Measurements from ENCODE around the gene NPFF. TPM values are rescaled to one million over a fixed set of nuclear protein-coding genes. Genes with fewer than 3 reads are reported as not detected.

Gene NPFF
- total and polyA plus RNA-seq, 2 of the 13 experiments (the other 11 are each of a cell fraction or from before 2014, with no cell fraction given), result not detected

DNA sequence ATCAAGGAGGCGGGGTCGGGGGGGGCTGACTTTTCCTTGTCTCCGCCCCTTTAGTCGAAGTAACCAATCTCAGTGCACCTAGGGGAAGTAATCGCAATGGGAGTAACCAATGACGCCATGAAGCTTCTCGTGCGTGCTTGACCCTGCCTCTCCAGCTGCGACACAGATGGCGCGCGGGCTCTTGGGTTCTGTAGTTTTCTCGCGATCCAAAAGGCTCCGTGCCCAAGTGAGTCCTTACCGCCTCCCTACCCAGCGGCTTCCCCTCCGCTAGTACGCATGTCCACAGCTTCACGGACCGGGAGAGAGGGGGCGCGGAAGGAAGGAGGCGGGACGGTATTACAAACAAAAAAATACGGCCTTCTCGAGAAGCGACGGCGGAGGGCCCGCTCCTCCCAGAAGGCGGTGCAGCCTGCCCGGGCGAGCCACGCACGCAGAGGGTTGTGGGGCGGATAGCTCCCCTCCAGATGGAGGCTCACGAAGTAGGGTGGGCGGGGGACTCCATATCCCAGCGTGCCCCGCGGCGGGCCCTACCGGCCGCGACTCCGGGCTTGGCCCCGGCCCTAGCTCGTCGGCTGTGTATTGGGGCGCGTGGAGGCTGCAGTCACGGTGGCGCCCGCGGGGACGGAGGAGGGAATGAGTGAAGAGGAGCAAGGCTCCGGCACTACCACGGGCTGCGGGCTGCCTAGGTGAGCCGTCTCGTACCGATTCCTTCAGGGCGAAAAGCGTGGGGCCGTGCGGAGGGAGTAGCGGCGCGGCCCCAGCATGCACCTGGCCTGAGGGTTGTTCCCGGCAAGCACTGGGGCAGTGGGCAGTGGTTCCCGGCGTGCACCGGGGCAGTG is 6.3 kb downstream of the NPFF start, which contains the start of gene TARBP2 (continued):
- TF ChIP-seq SMARCC2 (IDR thresholded peaks at IDR 0.05), result no peak
- TF ChIP-seq ZNF432 (CRISPR knock-in tag; IDR thresholded peaks at IDR 0.05; ENCODE audit: borderline replicate concordance), result no peak
- no peak for TF ChIP-seq SOX6 (IDR thresholded peaks at IDR 0.05)
- peak; percentile 47 for TF ChIP-seq SOX6 (CRISPR knock-in tag; IDR thresholded peaks at IDR 0.05)
- TF ChIP-seq HNRNPL (IDR thresholded peaks at IDR 0.05; ENCODE audit: low read depth, low read length), result peak; percentile 43; the same call in 1 of the 2 replicates
- peak; percentile 89 for TF ChIP-seq PHF20 (CRISPR knock-in tag; IDR thresholded peaks at IDR 0.05)
- TF ChIP-seq NFKB2 (CRISPR knock-in tag; IDR thresholded peaks at IDR 0.05; ENCODE audit: borderline replicate concordance), result peak; percentile 81; the same call in 1 of the 2 replicates
- no peak; the same call in 1 of the 2 replicates for TF ChIP-seq GATAD2A (CRISPR knock-in tag; IDR thresholded peaks at IDR 0.05)
- no peak for TF ChIP-seq ZNF282 (IDR thresholded peaks at IDR 0.05; ENCODE audit: partially characterized antibody)
- no peak for TF ChIP-seq ZNF230 (CRISPR knock-in tag; IDR thresholded peaks at IDR 0.05)
- TF ChIP-seq HOXA9 (CRISPR knock-in tag; IDR thresholded peaks at IDR 0.05; ENCODE audit: borderline replicate concordance), result no peak; the same call in 1 of the 2 replicates
- TF ChIP-seq ZNF136 (CRISPR knock-in tag; IDR thresholded peaks at IDR 0.05; ENCODE audit: low read depth), result peak; percentile 86; the same call in 1 of the 2 replicates
- TF ChIP-seq, protein P1, sequence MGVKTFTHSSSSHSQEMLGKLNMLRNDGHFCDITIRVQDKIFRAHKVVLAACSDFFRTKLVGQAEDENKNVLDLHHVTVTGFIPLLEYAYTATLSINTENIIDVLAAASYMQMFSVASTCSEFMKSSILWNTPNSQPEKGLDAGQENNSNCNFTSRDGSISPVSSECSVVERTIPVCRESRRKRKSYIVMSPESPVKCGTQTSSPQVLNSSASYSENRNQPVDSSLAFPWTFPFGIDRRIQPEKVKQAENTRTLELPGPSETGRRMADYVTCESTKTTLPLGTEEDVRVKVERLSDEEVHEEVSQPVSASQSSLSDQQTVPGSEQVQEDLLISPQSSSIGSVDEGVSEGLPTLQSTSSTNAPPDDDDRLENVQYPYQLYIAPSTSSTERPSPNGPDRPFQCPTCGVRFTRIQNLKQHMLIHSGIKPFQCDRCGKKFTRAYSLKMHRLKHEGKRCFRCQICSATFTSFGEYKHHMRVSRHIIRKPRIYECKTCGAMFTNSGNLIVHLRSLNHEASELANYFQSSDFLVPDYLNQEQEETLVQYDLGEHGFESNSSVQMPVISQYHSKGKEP (CRISPR knock-in tag; IDR thresholded peaks at IDR 0.05), result peak; percentile 13; the same call in 1 of the 2 replicates
- peak; percentile 94; the same call in 1 of the 2 replicates for TF ChIP-seq ZNF724P (CRISPR knock-in tag; IDR thresholded peaks at IDR 0.05; ENCODE audit: borderline replicate concordance)
- TF ChIP-seq ZNF543 (CRISPR knock-in tag; IDR thresholded peaks at IDR 0.05), result no peak
- TF ChIP-seq STAG1 (CRISPR knock-in tag; IDR thresholded peaks at IDR 0.05), result no peak; the same call in 1 of the 2 replicates
- TF ChIP-seq KLF9 (CRISPR knock-in tag; IDR thresholded peaks at IDR 0.05; ENCODE audit: low read depth), result no peak
- no peak for TF ChIP-seq ZNF7 (CRISPR knock-in tag; IDR thresholded peaks at IDR 0.05)
- TF ChIP-seq, protein P2, sequence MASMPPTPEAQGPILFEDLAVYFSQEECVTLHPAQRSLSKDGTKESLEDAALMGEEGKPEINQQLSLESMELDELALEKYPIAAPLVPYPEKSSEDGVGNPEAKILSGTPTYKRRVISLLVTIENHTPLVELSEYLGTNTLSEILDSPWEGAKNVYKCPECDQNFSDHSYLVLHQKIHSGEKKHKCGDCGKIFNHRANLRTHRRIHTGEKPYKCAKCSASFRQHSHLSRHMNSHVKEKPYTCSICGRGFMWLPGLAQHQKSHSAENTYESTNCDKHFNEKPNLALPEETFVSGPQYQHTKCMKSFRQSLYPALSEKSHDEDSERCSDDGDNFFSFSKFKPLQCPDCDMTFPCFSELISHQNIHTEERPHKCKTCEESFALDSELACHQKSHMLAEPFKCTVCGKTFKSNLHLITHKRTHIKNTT (CRISPR knock-in tag; IDR thresholded peaks at IDR 0.05), result peak; percentile 95; the same call in 1 of the 2 replicates
- no peak for TF ChIP-seq RBM22 (optimal IDR thresholded peaks at IDR 0.05; ENCODE audit: low read length)
- TF ChIP-seq, protein P3, sequence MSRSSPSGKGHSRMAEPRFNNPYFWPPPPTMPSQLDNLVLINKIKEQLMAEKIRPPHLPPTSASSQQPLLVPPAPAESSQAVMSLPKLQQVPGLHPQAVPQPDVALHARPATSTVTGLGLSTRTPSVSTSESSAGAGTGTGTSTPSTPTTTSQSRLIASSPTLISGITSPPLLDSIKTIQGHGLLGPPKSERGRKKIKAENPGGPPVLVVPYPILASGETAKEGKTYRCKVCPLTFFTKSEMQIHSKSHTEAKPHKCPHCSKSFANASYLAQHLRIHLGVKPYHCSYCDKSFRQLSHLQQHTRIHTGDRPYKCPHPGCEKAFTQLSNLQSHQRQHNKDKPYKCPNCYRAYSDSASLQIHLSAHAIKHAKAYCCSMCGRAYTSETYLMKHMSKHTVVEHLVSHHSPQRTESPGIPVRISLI (CRISPR knock-in tag; IDR thresholded peaks at IDR 0.05; ENCODE audit: borderline replicate concordance), result no peak
- peak; percentile 90; the same call in 1 of the 2 replicates for TF ChIP-seq SPEN (CRISPR knock-in tag; IDR thresholded peaks at IDR 0.05; ENCODE audit: low read depth)
- TF ChIP-seq ZNF510 (CRISPR knock-in tag; IDR thresholded peaks at IDR 0.05; ENCODE audit: low read depth), result no peak
- TF ChIP-seq, protein P4, sequence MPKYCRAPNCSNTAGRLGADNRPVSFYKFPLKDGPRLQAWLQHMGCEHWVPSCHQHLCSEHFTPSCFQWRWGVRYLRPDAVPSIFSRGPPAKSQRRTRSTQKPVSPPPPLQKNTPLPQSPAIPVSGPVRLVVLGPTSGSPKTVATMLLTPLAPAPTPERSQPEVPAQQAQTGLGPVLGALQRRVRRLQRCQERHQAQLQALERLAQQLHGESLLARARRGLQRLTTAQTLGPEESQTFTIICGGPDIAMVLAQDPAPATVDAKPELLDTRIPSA (CRISPR knock-in tag; IDR thresholded peaks at IDR 0.05; ENCODE audit: borderline replicate concordance), result 0 out of 2 replicates have a peak, but pooled peaks have one; percentile 42
- no peak for TF ChIP-seq ZFYVE20 (CRISPR knock-in tag; IDR thresholded peaks at IDR 0.05; ENCODE audit: borderline replicate concordance, low read depth)
- no peak for TF ChIP-seq ZNF34 (CRISPR knock-in tag; IDR thresholded peaks at IDR 0.05; ENCODE audit: borderline replicate concordance)
- peak; percentile 34 for TF ChIP-seq XRCC5 (optimal IDR thresholded peaks at IDR 0.05; ENCODE audit: low read length)
